ENCODE measurements around the gene AFG3L2.

AFG3L2 gene

DNA sequence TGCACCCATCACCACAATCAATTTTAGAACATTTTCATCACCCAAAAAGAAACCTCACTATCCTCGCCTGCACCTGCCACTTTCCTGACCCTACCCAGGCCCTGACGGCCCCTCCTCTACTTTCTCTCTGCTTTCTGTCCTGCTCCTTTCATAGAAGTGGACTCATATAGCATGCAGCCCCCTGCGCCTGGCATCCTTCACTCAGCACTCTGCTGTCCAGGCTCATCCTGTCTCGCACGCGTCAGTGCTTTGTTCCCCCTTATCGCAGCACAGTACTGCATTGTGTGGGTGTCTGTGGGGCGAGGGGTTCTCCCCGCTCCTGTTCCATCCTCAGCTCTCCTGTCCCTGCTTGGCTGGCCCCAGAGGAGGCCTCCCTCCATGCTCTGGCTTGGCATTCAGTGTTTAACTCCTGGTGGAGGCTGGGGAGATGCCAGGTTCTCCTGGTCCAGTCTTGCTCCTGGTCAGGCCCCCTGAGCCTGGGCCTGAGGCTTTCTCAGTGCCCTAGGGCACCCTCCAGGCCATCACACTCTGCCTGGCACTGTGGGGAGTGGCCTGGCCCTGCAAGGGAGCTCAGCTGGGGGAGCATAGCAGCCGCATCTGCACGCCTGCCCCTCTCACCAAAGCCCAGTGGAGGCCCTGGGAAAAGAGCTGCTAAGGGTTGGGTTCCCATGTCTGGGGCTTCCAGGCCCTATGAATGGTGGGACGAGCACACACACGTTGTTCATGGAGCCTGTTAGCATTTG is 75.6 kb downstream of the AFG3L2 start:
- no peak overlapping the region for H3K4me3 ChIP-seq (replicated peaks; ENCODE audit: low read depth, low read length)
- DNase-seq (ENCODE audit: low read depth), result no peak
- TF ChIP-seq, protein P1, sequence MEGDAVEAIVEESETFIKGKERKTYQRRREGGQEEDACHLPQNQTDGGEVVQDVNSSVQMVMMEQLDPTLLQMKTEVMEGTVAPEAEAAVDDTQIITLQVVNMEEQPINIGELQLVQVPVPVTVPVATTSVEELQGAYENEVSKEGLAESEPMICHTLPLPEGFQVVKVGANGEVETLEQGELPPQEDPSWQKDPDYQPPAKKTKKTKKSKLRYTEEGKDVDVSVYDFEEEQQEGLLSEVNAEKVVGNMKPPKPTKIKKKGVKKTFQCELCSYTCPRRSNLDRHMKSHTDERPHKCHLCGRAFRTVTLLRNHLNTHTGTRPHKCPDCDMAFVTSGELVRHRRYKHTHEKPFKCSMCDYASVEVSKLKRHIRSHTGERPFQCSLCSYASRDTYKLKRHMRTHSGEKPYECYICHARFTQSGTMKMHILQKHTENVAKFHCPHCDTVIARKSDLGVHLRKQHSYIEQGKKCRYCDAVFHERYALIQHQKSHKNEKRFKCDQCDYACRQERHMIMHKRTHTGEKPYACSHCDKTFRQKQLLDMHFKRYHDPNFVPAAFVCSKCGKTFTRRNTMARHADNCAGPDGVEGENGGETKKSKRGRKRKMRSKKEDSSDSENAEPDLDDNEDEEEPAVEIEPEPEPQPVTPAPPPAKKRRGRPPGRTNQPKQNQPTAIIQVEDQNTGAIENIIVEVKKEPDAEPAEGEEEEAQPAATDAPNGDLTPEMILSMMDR (IDR thresholded peaks at IDR 0.05; ENCODE audit: low read length, missing control alignments), result no peak

DNA sequence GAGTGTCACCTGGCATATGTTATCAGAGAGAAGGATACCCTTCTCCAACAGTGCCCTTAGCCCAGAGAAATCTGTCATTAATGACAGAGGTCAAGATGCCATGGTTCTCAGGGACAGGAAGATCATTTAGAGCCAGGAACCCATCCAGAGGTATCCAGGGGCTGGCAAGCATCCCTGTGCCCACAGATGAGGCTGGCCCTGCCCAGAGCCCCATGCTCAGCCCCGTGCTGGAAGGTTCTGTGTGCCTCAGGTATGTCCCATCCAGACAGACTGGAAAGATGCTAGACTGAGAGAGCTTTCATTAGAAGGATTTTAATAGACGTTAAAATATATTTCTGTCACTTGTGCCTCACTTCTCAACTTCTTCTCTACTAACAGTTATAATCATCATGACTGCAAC is 77.2 kb downstream of the AFG3L2 start:
- TF ChIP-seq, protein P1 (IDR thresholded peaks at IDR 0.05; ENCODE audit: low read length, missing control alignments), result no peak
- H3K4me3 ChIP-seq (replicated peaks; ENCODE audit: low read depth, low read length), result no peak overlapping the region
- no peak for DNase-seq (ENCODE audit: low read depth)

DNA sequence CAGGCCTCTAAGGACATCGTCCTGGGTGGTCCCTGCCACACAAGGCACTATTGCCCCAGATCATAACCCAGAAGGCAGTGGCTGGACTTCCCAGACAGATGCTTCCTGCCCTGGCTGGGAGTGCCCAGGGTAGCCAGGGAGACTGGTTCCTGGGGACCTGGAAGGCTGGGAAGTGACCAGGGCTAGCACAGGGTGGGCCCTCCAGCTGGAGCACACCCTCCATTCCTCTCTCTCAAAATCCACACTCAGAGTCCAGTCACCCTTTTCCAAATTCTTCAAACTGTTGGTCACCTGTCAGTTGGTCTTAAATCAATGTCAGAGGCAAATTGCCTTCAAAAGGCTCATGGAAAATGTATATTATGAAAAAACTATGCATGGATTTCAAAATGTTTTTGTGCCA is 80.6 kb downstream of the AFG3L2 start:
- DNase-seq (ENCODE audit: low read depth), result no peak
- no peak overlapping the region for H3K4me3 ChIP-seq (replicated peaks; ENCODE audit: low read depth, low read length)
- TF ChIP-seq, protein P1 (IDR thresholded peaks at IDR 0.05; ENCODE audit: low read length, missing control alignments), result no peak

DNA sequence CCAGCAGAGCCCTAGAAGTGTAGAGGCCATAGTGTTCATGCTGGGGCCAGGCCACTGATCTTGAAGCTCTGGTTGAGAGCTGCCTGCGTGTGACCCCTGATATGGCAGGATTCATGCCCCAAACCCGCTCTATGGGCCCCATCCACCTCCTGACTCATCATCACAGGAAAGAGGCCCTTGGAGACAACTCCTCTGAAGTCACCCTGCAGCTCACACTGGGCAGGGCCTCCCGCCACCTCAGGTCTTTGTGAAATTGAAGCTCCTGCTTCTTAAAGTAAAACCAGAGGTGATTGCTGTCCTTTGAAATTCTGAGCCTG is 81.0 kb downstream of the AFG3L2 start:
- DNase-seq (ENCODE audit: low read depth), result no peak
- no peak overlapping the region for H3K4me3 ChIP-seq (replicated peaks; ENCODE audit: low read depth, low read length)
- TF ChIP-seq, protein P1 (IDR thresholded peaks at IDR 0.05; ENCODE audit: low read length, missing control alignments), result no peak

DNA sequence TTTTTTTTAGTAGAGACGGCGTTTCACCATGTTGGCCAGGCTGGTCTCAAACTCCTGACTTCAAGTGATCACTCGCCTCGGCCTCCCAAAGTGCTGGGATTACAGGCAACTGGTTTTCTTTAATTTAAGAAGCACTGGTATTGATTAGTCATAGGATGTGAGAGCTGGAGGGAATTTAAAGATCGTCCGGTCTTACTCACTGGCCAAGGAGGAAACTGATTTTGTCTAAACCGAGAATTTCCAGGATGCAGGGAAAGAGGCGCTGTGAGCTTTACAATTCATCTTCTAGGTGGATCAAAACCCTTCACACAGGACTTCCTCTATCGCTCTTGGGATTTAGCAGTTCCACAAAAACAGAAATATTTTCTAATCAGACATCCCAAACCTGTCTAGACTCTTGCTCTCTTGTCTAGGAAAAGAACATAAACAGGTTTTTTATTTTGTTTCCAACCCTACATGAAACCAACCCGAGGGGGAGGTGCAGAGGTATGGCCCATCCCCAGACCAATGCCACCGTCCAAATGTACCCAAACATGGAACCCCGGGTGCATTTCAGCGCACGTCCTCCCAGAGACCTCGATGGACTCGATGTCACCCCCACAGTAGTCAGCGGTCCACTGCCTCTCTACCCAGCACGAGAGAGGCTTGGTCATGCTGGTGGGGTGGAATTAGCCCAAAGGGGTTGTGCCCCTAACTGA is 81.5 kb downstream of the AFG3L2 start:
- no peak overlapping the region for H3K4me3 ChIP-seq (replicated peaks; ENCODE audit: low read depth, low read length)
- DNase-seq (ENCODE audit: low read depth), result no peak
- TF ChIP-seq, protein P1 (IDR thresholded peaks at IDR 0.05; ENCODE audit: low read length, missing control alignments), result no peak

DNA sequence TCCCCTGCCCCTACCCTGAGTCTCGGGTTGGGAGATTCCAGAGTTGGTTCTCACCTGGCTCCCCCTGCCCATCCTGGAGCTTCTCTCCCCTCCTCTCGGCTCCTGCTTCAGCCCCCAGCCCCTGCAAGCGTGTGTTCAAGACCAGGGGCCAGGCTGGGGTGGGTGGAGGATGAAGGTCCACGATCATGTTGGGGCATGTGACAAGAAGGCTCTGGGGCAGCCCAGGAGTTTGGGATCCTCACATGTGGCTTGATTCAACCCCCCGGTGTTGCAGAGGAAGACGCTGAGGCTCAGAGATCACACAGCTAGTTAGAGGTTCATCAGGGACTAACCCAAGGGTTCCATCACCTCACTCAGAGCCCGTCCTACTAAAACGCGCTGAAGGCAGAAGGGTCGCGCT is 83.2 kb downstream of the AFG3L2 start:
- TF ChIP-seq, protein P1 (IDR thresholded peaks at IDR 0.05; ENCODE audit: low read length, missing control alignments), result no peak
- no peak overlapping the region for H3K4me3 ChIP-seq (replicated peaks; ENCODE audit: low read depth, low read length)

DNA sequence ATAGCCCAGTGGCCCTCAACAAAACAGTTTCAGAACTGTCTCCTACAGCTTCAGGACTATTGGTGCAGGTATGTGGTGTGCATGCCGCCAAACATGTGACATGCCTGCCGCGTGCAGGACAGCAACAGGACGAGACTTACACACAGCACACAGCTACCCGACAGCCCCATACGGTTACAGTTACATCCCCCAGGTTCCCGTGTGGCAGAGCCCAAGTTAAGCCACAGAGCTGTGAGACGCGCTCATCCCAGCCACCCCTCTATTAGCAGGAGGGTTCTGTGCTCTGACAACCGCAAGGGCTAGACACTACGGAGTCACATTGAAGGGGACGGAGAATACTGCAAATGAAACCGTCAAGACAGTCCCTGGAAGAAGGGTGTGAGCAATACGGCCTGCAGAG is 85.3 kb downstream of the AFG3L2 start:
- no peak for DNase-seq (ENCODE audit: low read depth)
- TF ChIP-seq, protein P1 (IDR thresholded peaks at IDR 0.05; ENCODE audit: low read length, missing control alignments), result no peak
- no peak overlapping the region for H3K4me3 ChIP-seq (replicated peaks; ENCODE audit: low read depth, low read length)

More for the DNA sequence above, 83.2 kb downstream of the AFG3L2 start:
- no peak for DNase-seq (ENCODE audit: low read depth)

Data from fibroblast of pulmonary artery (primary cell).